Stimulated activated CD8-positive, alpha-beta memory T cell treated with anti-CD3 and anti-CD28 coated beads, Interleukin-15, amount 100 ng/mL, for 48 hours (primary cell): ENCODE results near the gene PSME3IP1.

Source experiments
- DNase-seq, 2 donors: peaks; one replicate each; pipeline ENCODE4 v3.0.0-alpha.2; 2020; ENCODE audit warnings: low read depth in 2 of 2

PSME3IP1 gene

DNA sequence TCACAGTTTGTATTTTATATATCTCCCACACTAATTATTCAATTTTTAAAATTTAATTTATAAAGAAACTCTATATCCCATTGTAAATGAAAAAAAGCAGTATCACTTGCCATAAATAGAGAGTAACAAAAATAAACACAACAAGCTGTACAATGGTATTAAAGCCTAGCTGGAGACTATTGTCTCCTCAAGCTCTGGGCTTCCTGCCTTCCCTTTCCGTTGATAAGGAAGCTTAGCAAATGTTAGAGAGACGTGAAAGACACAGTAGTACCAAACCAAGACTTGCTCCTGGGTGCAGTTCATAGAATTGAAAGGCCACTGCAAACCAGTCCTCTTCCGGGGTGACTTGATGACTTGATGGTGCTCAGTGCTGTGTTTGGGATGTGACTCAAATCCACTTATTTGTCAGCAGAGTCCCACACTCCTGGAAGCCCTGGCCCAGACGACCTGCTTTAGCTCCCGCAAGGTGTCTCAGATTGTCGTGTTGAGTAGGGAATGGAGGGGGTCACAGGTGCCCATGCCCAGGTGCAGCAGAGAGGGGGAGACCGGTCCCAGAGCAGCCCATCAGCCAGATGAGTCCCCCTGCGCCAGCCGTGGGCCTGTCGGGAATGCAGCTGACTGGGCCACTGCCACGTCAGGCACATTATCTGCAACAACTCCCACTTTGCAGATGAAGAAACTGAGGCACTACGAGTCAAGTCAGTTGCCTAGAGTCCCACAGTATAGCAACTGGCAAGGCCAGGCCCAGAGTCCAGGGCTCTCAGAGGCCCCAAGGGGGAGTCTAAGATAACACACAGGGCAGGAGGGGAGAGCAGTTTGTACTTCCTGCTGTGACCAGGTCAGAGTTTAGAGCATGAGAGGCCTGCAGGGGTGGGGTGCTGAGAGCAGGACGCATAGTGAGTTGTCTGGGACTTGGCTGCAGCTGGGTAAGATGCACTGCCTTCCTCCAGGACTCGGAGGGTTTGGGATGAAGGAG is 40.5 kb downstream of the PSME3IP1 start:
- no peak for DNase-seq

- no peak for DNase-seq
Observed at GRCh38 chr16:57144027-57144426, 41.8 kb downstream of the PSME3IP1 start.

- no peak for DNase-seq
Observed at GRCh38 chr16:57143149-57143921, 42.5 kb downstream of the PSME3IP1 start.

DNA sequence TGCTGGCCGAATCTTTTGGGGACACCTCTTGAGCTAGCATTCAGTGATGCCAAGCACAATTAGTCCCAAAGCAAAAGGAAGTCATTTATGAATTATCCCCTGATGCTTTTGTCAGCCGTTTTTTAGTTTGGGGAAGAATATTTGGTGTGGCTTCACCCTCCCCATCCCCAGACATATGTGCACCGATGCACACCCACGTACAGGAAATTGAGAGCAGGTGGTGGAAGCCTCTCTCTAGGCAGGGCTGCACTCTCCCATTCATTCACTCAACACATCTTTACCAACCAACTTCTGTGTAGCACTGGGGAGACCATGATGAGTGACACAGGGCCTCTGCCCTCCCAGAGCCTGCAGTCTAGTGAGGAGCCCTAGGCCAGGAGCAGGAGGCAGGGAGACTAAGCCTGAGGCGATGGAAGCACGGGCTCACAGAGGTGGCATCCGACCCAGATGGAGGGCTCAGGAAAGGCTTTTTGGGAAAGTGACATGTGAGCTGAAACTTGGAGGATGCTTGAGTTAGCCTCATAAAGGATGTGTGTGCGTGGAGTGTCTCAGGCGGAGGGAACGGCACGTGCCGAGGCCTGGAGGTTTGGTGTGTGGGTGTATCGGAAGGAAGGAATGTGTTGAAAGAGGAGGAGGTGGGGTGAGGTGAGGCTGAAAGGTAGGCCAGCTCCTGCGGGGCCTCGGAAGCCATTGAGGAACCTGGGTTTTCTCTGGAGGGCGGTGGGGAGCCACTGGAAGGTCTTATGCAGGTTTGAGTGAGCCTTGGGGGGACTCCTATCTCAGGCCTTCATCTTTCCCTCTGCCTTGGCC is 43.8 kb downstream of the PSME3IP1 start:
- DNase-seq: no peak

DNA sequence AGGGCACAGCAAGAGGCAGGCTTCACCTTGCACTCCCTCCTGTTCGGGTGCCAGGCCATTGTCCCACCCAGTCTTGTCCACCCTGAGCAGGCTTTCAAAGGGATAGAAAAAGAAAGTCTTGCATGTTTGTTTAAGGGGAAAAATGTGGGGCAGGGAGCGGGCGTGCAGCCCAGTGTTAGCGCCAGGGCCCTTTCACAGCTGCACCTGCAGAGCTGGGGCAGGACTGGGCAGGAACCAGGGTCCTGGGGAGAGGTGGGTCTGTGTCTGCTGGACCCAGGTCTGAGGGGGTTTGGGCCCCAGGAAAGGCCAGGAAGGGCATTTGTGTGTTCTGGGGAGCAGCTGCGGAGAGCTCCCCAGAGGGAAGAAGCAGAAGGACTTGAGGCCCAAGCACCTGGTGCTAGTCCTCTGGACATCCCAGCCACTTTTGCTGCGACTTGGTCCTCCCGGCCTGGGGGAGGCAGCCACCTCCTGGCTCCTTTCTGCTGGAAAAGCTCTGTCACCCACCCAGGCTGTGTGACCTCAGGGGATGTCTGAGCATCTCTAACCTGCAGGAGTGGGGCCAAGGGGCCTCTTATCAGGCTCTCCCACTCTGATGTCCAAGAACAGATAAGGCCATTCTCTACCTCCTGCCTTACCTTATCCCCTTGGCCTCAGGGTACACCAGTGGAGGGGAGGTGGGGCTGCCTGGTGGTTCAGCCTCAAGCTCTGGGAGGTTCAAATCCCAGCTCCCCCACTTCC is 44.7 kb downstream of the PSME3IP1 start:
- no peak for DNase-seq

- DNase-seq: no peak
Observed at GRCh38 chr16:57138281-57138935, 47.4 kb downstream of the PSME3IP1 start.

DNA sequence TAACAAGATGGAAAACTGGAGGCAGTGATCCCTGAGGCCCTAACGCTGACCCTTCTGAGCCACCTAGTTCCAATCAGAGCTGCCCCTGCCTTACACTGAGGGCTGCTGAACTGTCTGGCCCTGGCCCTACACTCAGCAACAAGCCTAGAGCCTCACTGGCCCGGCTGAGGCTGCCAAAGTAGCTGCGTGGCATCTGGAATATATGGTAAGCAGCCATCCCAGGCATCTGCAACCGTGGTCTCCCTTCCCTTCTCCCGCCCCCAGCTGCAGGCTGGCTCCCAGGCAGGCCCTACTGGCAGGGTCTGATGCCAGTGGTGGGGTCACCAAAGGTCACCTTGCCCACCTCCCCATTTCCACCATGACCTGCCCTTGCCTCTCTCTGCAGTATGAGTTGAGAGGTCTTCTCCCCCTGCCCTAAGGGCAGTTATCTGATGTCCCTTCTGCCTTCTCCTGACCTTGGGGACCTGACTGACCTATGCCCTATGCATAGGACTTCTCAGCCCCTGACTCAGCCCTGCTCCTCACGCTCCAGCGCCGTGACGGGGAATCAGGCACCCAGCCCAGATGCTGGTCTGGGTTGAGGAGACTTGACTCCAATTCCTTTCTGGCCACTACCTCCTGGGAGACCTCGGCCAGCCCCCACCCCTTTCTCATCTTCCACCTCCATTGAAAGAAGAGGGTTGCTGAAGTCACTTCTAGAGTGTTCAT is 48.1 kb downstream of the PSME3IP1 start:
- DNase-seq: no peak

DNA sequence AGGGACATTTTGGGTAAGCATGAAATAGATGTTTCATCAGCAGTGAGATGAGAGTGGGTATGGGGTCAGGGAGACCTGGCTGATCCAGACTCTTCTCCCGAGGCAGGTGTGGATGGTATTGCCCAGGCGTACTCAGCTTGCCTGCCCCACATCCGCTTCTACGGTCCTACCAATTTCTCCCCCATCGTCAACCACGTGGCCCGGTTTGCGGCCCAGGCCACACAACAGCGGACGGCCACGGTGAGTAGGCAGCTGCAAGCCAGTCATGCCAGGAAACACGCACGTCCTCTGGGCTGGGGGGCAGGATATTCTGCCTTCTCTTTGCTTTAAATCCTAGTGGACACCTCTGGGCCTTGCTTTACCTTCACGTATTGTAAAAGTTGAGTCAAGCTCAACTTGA is 48.8 kb downstream of the PSME3IP1 start:
- DNase-seq: no peak

DNA sequence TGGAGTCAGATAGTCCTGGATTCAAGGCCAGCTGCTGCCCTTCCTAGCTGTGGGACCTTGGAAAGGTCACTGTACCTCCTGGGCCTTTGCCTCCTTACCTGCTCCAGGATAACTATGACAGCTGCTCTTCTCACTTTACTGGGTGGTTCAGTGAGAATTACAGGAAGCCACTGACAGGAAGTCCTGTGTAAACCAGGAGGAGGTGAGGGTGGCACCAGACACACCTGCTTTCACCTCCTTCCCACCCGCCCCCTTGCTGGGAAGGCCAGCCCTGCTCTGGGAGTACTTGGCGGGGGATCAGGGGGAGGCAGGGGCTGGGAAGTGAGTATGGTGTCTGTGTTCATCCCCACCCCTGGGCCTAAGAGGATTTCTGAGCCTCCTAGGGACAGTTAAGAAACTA is 50.9 kb downstream of the PSME3IP1 start:
- DNase-seq: no peak

GRCh38 chr16:57133886-57134285 is 52.0 kb downstream of the PSME3IP1 start:
- no peak for DNase-seq

GRCh38 chr16:57133031-57133430 is 52.8 kb downstream of the PSME3IP1 start:
- no peak for DNase-seq

- no peak for DNase-seq
Observed at GRCh38 chr16:57132470-57132869, 53.4 kb downstream of the PSME3IP1 start.

GRCh38 chr16:57131351-57131970 is 54.4 kb downstream of the PSME3IP1 start:
- DNase-seq: no peak

GRCh38 chr16:57130950-57131321 is 54.9 kb downstream of the PSME3IP1 start:
- DNase-seq: no peak

GRCh38 chr16:57128771-57129389 is 57.0 kb downstream of the PSME3IP1 start:
- DNase-seq: peak; percentile 27 to 56

GRCh38 chr16:57127836-57128235 is 58.0 kb downstream of the PSME3IP1 start:
- DNase-seq: no peak

GRCh38 chr16:57127037-57127763 is 58.6 kb downstream of the PSME3IP1 start:
- no peak for DNase-seq

DNA sequence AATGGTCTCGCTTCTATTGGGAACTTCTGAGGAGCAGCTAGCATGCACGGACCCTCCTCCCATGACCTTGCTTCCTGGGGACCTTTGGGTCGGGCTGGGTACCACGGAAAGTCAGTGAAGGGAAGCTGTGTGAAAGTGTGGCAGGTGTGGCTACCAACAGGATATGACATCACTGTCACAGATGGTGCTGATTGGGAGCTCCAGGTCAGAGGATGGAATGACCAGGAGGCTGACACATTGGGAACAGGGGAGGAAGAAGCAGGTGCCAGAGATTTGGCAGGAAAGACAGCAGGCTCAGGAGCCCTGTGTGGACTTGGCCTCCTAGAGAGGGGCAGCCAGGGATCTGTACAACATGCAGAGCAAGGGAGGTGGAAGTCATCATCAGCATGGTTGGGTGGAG is 59.4 kb downstream of the PSME3IP1 start:
- no peak for DNase-seq

DNA sequence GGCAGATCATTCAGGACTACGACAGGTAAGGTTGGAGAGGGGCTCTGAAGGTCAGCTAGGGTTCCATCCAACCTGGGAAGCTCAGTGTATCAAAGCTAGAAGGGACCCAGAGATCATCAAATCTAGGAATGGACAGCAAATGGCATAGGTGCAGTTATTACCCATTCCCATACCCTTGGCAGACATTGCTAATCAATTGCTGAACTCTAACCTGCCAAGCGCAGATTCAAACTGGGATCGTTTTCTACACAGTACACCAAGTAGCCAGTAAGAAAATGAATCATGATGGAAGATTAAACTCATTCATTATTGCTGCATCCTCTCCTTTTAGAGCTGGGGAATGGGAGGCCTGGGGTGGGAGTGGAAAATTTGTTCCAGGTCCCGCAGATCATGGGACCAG is 59.9 kb downstream of the PSME3IP1 start:
- no peak for DNase-seq
